Adrenal gland (tissue), 12 donors: ENCODE data around the gene LDB2. TPM values are rescaled to one million over a fixed set of nuclear protein-coding genes. Genes with fewer than 3 reads are reported as not detected.

Experiments
- DNase-seq, 7 donors: peaks; one replicate each; pipeline ENCODE4 v3.0.0-alpha.2; 2019 to 2020
- H3K27ac ChIP-seq, 5 donors: fragments of 200-600 bp; sonication (generic) in 4 of 5; 1 replicate in 3 of 5; 2 replicates in 2 of 5; pipeline versions ENCODE4 v1.5.1 to v1.8.0; 2016 to 2020; ENCODE audit warnings: mild to moderate bottlenecking in 1 of 5
- H3K27me3 ChIP-seq: fragments of 200-600 bp; 2 replicates; pipeline ENCODE4 v1.8.0; 2021
- H3K36me3 ChIP-seq, 2 donors: fragments of 200-600 bp; replicated peaks in 1 of 2; 1 replicate in 1 of 2; 2 replicates in 1 of 2; pipeline versions ENCODE4 v1.5.1 to v1.8.0; 2018 to 2022
- H3K4me1 ChIP-seq, 2 donors: fragments of 200-600 bp; replicated peaks in 1 of 2; 1 replicate in 1 of 2; 2 replicates in 1 of 2; pipeline versions ENCODE4 v1.5.1 to v1.8.0; 2018 to 2021
- H3K4me3 ChIP-seq, 4 donors: fragments of 200-600 bp; sonication (generic) in 3 of 4; one replicate each; pipeline ENCODE4 v1.5.1; 2016 to 2018
- H3K9me3 ChIP-seq, 3 donors: fragments of 200-600 bp; sonication (generic) in 1 of 3; replicated peaks in 1 of 3; 1 replicate in 2 of 3; 2 replicates in 1 of 3; pipeline versions ENCODE4 v1.5.1 to v1.8.0; 2016 to 2021
- POLR2A ChIP-seq, 2 donors: fragments of 450-650 bp; IDR thresholded peaks; one replicate each; pipeline ENCODE4 v1.6.1; 2017; ENCODE audit warnings: antibody characterized with exemption in 2 of 2, mild to moderate bottlenecking in 2 of 2, moderate library complexity in 1 of 2
- WGBS, 4 donors: extraction: QIAGEN DNeasy Blood & Tissue Kit in 2 of 4; methylation state at CpG; one replicate each; pipeline versions ENCODE4 v1.1.5 to v1.1.7; 2013 to 2017; 5-methylcytosine and 5-hydroxymethylcytosine counted together
- intact Hi-C, 2 donors: fragments of 100-400 bp; cut with DNase I; formaldehyde crosslinking; loops; one replicate each; pipeline versions ENCODE4 v1.14.1 to v1.15.0; 2022 to 2023
- polyA plus RNA-seq, 3 donors: library from polyadenylated mRNA; stranded (reverse); fragments of 200-250 nt in 2 of 3; fragments of 350-450 nt in 1 of 3; fragmentation: Illumina TruSeq in 1 of 3; extraction: RNeasy Lipid Tissue Mini Kit (QIAGEN cat#74804) in 1 of 3; gene quantifications; one replicate each; pipeline ENCODE4 v1.2.3, GENCODE V29; 2013 to 2014
- total RNA-seq, 9 donors: library from RNA; depleted of rRNA in 4 of 9; stranded (reverse); fragments of >200 nt in 4 of 9; fragments of 120-200 nt in 1 of 9; fragmentation: NEBNext Ultra II Directional in 1 of 9; extraction: Animal tissue kit (Norgen Biotek cat#: 25700) in 1 of 9; gene quantifications; one replicate each; pipeline versions ENCODE4 v1.1.0 to v1.2.4, GENCODE V29; 2013 to 2023
- TF ChIP-seq, protein P1 (sequence below), 6 experiments: fragments of 450-650 bp in 4 of 6; fragments of 200-600 bp in 2 of 6; sonication (generic) in 1 of 6; IDR thresholded peaks; 1 replicate in 5 of 6; 2 replicates in 1 of 6; pipeline versions ENCODE4 v1.5.1 to v1.8.0; 2016 to 2021; ENCODE audit warnings: antibody characterized with exemption in 6 of 6, mild to moderate bottlenecking in 2 of 6, moderate library complexity in 1 of 6
- donor health status: healthy with polysubstance abuse.
- donor health status: Bipolar disorder and iron deficiency.
- donor health status: DM: yes; HTN: yes; CAD: no.
- donor health status: DM: no; HTN: no; CAD: no.
- donor health status: DM: no; HTN: no; CAD: no.
- donor health status: DM: yes; HTN: yes; CAD: no.

LDB2 gene
- total and polyA plus RNA-seq, 12 donors = 17.1 to 51.1 (median 27.0) TPM

DNA sequence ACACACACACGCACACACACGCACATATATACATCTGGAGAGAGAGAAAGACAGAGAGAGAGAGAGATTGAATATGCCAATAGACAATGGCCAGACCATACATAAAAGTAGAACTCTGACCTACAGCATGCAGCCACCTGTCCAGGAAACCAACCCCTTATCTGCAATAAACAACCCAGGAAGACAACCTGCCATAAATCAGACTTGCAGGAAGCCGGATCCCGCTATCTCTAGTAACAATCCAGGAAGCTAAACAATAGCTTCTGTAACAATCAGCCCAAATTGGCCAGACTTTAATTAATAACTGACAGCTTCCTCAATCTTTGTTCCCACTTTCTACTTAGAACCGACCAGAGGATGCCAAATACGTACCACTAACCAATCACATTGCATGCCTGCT lies 173.2 kb downstream of the LDB2 start:
- WGBS, 4 donors = 72 to 84% (median 75%) methylated on average over 6 of the region's 6 CpGs
- no peak for DNase-seq
- H3K36me3 ChIP-seq = no peaks in the 10 kb centered on the region
- intact Hi-C loops = no loop called here
- no peaks in the 10 kb centered on the region for H3K9me3 ChIP-seq
- H3K4me3 ChIP-seq = no peak overlapping the region
- H3K4me1 ChIP-seq = peaks cover 0 to 7% of the 10 kb centered on the region in 2 donors
- TF ChIP-seq, protein P1, sequence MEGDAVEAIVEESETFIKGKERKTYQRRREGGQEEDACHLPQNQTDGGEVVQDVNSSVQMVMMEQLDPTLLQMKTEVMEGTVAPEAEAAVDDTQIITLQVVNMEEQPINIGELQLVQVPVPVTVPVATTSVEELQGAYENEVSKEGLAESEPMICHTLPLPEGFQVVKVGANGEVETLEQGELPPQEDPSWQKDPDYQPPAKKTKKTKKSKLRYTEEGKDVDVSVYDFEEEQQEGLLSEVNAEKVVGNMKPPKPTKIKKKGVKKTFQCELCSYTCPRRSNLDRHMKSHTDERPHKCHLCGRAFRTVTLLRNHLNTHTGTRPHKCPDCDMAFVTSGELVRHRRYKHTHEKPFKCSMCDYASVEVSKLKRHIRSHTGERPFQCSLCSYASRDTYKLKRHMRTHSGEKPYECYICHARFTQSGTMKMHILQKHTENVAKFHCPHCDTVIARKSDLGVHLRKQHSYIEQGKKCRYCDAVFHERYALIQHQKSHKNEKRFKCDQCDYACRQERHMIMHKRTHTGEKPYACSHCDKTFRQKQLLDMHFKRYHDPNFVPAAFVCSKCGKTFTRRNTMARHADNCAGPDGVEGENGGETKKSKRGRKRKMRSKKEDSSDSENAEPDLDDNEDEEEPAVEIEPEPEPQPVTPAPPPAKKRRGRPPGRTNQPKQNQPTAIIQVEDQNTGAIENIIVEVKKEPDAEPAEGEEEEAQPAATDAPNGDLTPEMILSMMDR (IDR thresholded peaks at IDR 0.05) = no peak
- no peak for TF ChIP-seq POLR2A (IDR thresholded peaks at IDR 0.05)
- H3K27ac ChIP-seq = no peak overlapping the region
- no peaks in the 10 kb centered on the region for H3K27me3 ChIP-seq

DNA sequence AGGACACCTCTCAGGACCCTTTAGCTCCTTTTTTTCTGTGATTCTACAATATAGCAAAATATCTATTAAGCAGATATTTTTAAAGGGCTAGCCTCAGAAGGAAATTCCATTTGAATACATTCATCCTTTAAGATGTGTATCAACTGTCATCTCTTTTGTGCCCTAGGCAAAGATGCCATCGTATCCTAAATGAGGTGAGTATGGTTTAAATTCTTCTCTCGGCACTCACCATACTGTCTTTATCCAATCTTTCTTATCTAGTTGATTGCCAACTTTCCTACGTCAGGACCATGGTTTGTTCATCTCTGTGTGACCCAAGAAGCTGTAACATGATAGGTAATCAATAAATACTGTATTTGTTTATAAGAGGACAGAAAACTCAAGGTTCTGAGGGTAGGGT lies 176.0 kb downstream of the LDB2 start:
- peaks cover 0 to 7% of the 10 kb centered on the region in 2 donors for H3K4me1 ChIP-seq
- H3K27ac ChIP-seq = peak overlapping the region in 1 of 5 donors; percentile 20
- H3K27me3 ChIP-seq = no peaks in the 10 kb centered on the region
- H3K9me3 ChIP-seq = no peaks in the 10 kb centered on the region
- TF ChIP-seq, protein P1 (IDR thresholded peaks at IDR 0.05) = no peak
- no peak for TF ChIP-seq POLR2A (IDR thresholded peaks at IDR 0.05)
- WGBS, 4 donors = 71 to 91% (median 89%) methylated on average over 3 of the region's 3 CpGs
- intact Hi-C loops = no loop called here
- no peaks in the 10 kb centered on the region for H3K36me3 ChIP-seq
- DNase-seq = no peak
- H3K4me3 ChIP-seq = no peak overlapping the region

DNA sequence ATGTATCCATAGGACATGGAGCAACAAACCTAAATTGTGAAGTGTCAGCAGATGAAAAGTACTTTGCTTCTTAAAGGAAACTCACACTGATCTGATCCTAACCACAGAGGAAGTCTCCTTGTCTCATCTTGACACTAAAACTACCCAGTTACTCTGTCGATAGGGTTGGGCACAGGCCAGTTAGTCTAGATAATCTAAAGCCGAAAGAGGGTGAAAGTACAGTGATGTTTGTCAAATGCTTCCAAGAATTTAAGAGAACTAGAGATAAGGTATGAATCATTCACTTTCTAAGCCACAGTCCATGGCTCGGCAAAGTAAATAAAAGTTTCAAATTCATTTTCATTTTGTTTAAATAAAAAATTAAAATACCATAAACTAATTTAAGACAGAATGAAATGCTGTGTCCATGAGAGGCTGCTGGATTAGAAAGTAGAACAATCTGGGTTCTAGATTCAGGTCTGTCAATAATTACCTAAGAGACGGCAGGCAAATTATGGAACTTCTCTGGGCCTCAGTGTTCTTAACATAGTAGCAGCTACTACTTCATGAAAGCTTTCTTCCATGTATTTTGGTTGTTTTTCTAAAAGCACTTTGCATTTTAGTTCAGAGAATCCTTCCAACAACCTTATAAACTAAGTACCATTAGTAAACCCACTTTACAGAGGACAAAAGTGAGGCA lies 176.7 kb downstream of the LDB2 start:
- WGBS, 4 donors = 26 to 35% (median 33%) methylated on average over 4 of the region's 4 CpGs
- Histone ChIP-seq H3K9me3 (no peaks in the 10 kb centered on the region), H3K4me1 (peaks cover 0 to 7% of the 10 kb centered on the region in 2 donors), H3K36me3 (no peaks in the 10 kb centered on the region), H3K27me3 (no peaks in the 10 kb centered on the region), H3K27ac (peak overlapping the region in 2 of 5 donors; percentile 10 to 53), H3K4me3 (peak overlapping the region in 2 of 4 donors; percentile 0 to 13)
- DNase-seq = peak in 3 of 7 donors; percentile 21 to 36 (median 24)
- intact Hi-C loops = no loop called here
- TF ChIP-seq, protein P1 (IDR thresholded peaks at IDR 0.05) = no peak
- TF ChIP-seq POLR2A (IDR thresholded peaks at IDR 0.05) = no peak

DNA sequence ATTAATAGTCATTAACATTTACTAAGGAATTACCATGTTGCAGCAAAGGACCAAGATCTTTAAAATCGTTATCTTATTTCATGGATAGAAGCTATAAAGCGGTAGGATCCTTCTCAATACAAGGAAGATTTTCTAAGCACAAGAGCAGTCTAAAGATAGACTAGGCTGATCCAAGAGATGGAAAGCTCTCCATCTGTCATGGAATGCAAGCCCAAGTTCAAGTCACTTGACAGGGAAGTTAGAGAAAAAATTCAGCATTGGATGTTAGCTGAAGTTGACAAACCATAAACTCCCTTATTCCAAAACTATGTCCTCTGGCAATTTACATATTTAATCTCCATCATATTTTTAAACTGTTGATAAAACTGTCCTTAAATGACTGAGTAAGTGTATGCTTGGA lies 177.7 kb downstream of the LDB2 start:
- Histone ChIP-seq H3K27ac (no peak overlapping the region), H3K4me1 (peaks cover 0 to 7% of the 10 kb centered on the region in 2 donors), H3K36me3 (no peaks in the 10 kb centered on the region), H3K4me3 (no peak overlapping the region), H3K9me3 (no peaks in the 10 kb centered on the region), H3K27me3 (no peaks in the 10 kb centered on the region)
- TF ChIP-seq, protein P1 (IDR thresholded peaks at IDR 0.05) = no peak
- no peak for TF ChIP-seq POLR2A (IDR thresholded peaks at IDR 0.05)
- DNase-seq = no peak
- 69 to 97% (median 91%) methylated on average over 2 of the region's 2 CpGs for WGBS, 4 donors
- intact Hi-C loops = no loop called here
